Fibroblast of villous mesenchyme (primary cell): ENCODE data around the gene CACNA1E. TPM values are rescaled to one million over a fixed set of nuclear protein-coding genes. Genes with fewer than 3 reads are reported as not detected.

Experiments used
- DNase-seq: peaks from one replicate; pipeline ENCODE4 v3.0.0-alpha.2; 2010; ENCODE audit warnings: low read depth
- H3K4me3 ChIP-seq: 2 replicates; pipeline ENCODE4 v1.5.1; 2011; ENCODE audit warnings: low read depth, mild to moderate bottlenecking, low read length
- CTCF ChIP-seq: IDR thresholded peaks from 2 replicates; pipeline ENCODE4 v1.5.1; 2012; ENCODE audit warnings: low read depth, mild to moderate bottlenecking, low read length; ENCODE audit not compliant: insufficient read depth
- total RNA-seq: library from RNA; depleted of rRNA; stranded (reverse); fragments of >200 nt; gene quantifications from 2 replicates; pipeline ENCODE4 v1.2.3, GENCODE V29; 2012

The CACNA1E gene
- total RNA-seq, 1 donor = not detected

GRCh38 chr1:181809991-181810545 is 326.8 kb downstream of the CACNA1E start:
- TF ChIP-seq CTCF = no peak

DNA sequence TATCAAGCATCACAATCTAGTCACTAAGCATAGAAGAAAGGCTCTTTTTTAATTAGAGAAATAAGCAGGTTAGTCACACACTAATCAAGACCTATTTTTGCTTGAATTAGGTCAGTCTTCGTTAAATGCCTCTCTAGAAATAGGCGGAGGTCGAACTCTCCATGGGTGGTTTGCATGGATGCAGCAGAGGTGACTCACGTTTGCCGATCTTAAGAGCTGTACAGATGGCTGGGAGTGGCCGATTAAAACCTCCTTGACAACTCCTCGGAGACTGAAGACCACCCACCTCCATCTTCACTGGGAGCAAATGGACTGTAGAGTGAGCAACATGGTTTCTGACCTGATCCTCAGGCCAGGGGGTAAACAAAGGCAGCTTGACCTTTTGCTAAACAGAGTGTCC is 328.9 kb downstream of the CACNA1E start:
- TF ChIP-seq CTCF = no peak
- DNase-seq = no peak
- no peak overlapping the region for H3K4me3 ChIP-seq

More at GRCh38 chr1:181809991-181810545, 326.8 kb downstream of the CACNA1E start:
- DNase-seq = no peak
- H3K4me3 ChIP-seq = no peak overlapping the region

- H3K4me3 ChIP-seq = no peak overlapping the region
- no peak for DNase-seq
- TF ChIP-seq CTCF = no peak
Observed at GRCh38 chr1:181813266-181813665, 329.9 kb downstream of the CACNA1E start.

GRCh38 chr1:181816608-181817007 is 333.3 kb downstream of the CACNA1E start:
- no peak for TF ChIP-seq CTCF
- H3K4me3 ChIP-seq = no peak overlapping the region
- DNase-seq = no peak

DNA sequence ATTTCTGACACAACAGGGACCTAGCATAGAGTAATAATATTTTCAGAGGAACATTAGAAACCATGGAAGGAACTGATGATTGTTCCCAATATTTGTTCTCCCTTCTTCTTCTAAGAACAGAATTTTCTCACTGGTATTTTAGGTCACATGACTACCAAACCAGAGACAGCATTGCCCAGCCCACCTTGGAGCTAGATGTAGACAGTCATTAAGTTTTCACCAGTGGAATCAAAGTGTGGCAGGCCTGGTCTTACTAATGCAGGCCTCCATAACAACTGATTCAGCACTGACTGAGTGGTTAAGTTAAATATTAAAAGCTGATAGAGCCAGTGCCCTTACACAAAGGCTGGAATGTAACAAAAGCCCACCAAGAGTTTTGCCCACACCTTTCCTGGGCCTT is 333.8 kb downstream of the CACNA1E start:
- TF ChIP-seq CTCF = no peak
- H3K4me3 ChIP-seq = no peak overlapping the region
- DNase-seq = no peak

DNA sequence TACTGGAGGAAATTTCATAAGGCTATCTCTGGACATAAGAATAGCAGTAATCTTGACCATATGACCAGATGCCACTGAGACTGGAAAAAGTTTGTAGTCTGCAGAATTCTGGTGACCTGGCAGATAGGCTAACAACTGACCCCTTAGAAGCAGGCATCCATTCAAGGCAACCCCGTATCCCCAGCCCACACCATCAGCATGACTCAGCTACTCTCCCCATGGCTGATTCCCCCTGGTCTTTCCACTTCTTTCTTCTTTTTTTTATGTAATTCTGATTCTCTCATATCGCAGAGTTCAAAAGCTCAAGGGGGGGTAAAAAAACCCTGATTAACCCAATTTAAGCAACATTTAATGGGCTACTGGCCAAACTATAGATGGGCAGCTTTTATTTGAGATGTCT is 335.1 kb downstream of the CACNA1E start:
- DNase-seq = no peak
- no peak for TF ChIP-seq CTCF
- H3K4me3 ChIP-seq = no peak overlapping the region

DNA sequence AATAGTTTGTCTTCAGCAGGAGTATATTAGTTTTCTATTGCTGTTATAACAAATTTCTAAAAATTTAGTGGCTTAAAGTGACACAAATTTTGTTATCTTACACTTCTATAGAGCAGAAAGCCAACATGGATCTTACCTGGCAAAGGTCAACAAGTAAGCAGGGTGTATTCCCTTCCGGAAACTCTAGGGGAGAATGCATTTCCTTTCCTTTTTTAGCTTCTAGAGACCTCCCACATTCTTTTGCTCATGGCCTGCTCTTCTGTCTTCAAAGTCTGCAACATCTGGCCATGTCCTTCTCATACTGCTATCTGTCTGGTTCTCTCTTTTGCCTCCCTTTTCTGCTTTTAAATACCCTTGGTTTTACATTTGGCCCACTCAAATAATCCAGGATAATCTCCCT is 335.6 kb downstream of the CACNA1E start:
- H3K4me3 ChIP-seq = no peak overlapping the region
- TF ChIP-seq CTCF = no peak
- no peak for DNase-seq
